GM23338 (cell line): ENCODE data around the gene SLC19A1. TPM values are rescaled to one million over a fixed set of nuclear protein-coding genes. Genes with fewer than 3 reads are reported as not detected.

Experiments used
- ATAC-seq: fragments of 200-7000 bp; cut with Tn5 transposase; 3 replicates; pipeline ENCODE4 v1.9.1; 2020
- DNase-seq: peaks from one replicate; pipeline ENCODE4 v3.0.0-alpha.2; 2015; ENCODE audit warnings: low spot score
- H2AFZ ChIP-seq: fragments of 200-600 bp; sonication (generic); 2 replicates; pipeline ENCODE4 v1.8.0; 2016; ENCODE audit warnings: antibody characterized with exemption, mild to moderate bottlenecking, moderate library complexity
- H3F3A ChIP-seq: fragments of 200-600 bp; sonication (generic); replicated peaks from 2 replicates; pipeline ENCODE4 v1.8.0; 2017; ENCODE audit warnings: antibody characterized with exemption, mixed run types, low read depth
- H3K27ac ChIP-seq: fragments of 200-600 bp; sonication (generic); 2 replicates; pipeline ENCODE4 v1.6.1; 2016; ENCODE audit warnings: low read depth
- H3K27me3 ChIP-seq: fragments of 200-600 bp; sonication (generic); 2 replicates; pipeline ENCODE4 v1.8.0; 2016; ENCODE audit warnings: mild to moderate bottlenecking, mixed run types, moderate library complexity; ENCODE audit not compliant: insufficient read depth
- H3K36me3 ChIP-seq: fragments of 200-600 bp; sonication (generic); 2 replicates; pipeline ENCODE4 v1.8.0; 2016; ENCODE audit warnings: mild to moderate bottlenecking; ENCODE audit not compliant: insufficient read depth
- H3K4me1 ChIP-seq: fragments of 200-600 bp; sonication (generic); 2 replicates; pipeline ENCODE4 v1.8.0; 2016; ENCODE audit warnings: mild to moderate bottlenecking, moderate library complexity; ENCODE audit not compliant: insufficient read depth
- H3K4me2 ChIP-seq: fragments of 200-600 bp; sonication (generic); 2 replicates; pipeline ENCODE4 v1.7.1; 2017; ENCODE audit warnings: mixed run types
- H3K4me3 ChIP-seq: fragments of 200-600 bp; sonication (generic); 2 replicates; pipeline ENCODE4 v1.6.1; 2016; ENCODE audit warnings: mixed run types
- H3K79me2 ChIP-seq: fragments of 200-600 bp; sonication (generic); replicated peaks from 2 replicates; pipeline ENCODE4 v1.8.0; 2017; ENCODE audit warnings: mild to moderate bottlenecking; ENCODE audit not compliant: insufficient read depth
- H3K9me2 ChIP-seq: fragments of 200-600 bp; sonication (generic); 2 replicates; pipeline ENCODE4 v1.8.0; 2017; ENCODE audit not compliant: insufficient read depth
- H4K20me1 ChIP-seq: fragments of 200-600 bp; sonication (generic); replicated peaks from 2 replicates; pipeline ENCODE4 v1.8.0; 2017; ENCODE audit warnings: mild to moderate bottlenecking; ENCODE audit not compliant: insufficient read depth
- H3K27ac Mint-ChIP-seq: 2 replicates; pipeline ENCODE4 v1.8.0; 2020; ENCODE audit warnings: inconsistent platforms, mild to moderate bottlenecking, moderate library complexity, mixed read lengths
- H3K27me3 Mint-ChIP-seq: 3 replicates; pipeline ENCODE4 v1.8.0; 2022; ENCODE audit warnings: low read depth, mild to moderate bottlenecking, moderate library complexity, mixed read lengths, inconsistent platforms; ENCODE audit not compliant: insufficient read depth, poor library complexity
- H3K36me3 Mint-ChIP-seq: 3 replicates; pipeline ENCODE4 v1.8.0; 2021; ENCODE audit warnings: low read depth, mild to moderate bottlenecking, inconsistent platforms, moderate library complexity, mixed read lengths
- H3K4me1 Mint-ChIP-seq: 3 replicates; pipeline ENCODE4 v1.8.0; 2020; ENCODE audit warnings: mild to moderate bottlenecking, inconsistent platforms, mixed read lengths
- H3K4me3 Mint-ChIP-seq: 3 replicates; pipeline ENCODE4 v1.8.0; 2021; ENCODE audit warnings: moderate library complexity, mild to moderate bottlenecking, inconsistent platforms, mixed read lengths
- H3K9me3 Mint-ChIP-seq: 3 replicates; pipeline ENCODE4 v1.8.0; 2020; ENCODE audit warnings: moderate library complexity, mild to moderate bottlenecking, inconsistent platforms, mixed read lengths
- CREB1 ChIP-seq: fragments of 250-450 bp; sonication (Bioruptor Pico); IDR thresholded peaks from 2 replicates; pipeline ENCODE4 v1.5.0; 2020; ENCODE audit warnings: low read depth, mild to moderate bottlenecking, moderate library complexity
- ETS1 ChIP-seq: IDR thresholded peaks from 2 replicates; pipeline ENCODE4 v1.6.1; 2016; ENCODE audit warnings: antibody characterized with exemption
- ZNF462 ChIP-seq: fragments of 250-450 bp; sonication (Bioruptor Pico); IDR thresholded peaks from 2 replicates; pipeline ENCODE4 v1.5.0; 2020; ENCODE audit warnings: mild to moderate bottlenecking, moderate library complexity
- polyA plus RNA-seq: library from polyadenylated mRNA; unstranded; fragments of >200 nt; fragmentation: Nextera tagmentation; extraction: Ambion mirVana; gene quantifications from 2 replicates; pipeline ENCODE4 v1.2.1, GENCODE V29; 2016
- total RNA-seq: library from RNA; depleted of rRNA; stranded (reverse); fragments of >200 nt; shearing (Covaris generic); gene quantifications from 2 replicates; pipeline ENCODE4 v1.2.3, GENCODE V29; 2014

SLC19A1 gene
- total and polyA plus RNA-seq, 2 experiments from 2014 or later, result 31.2 to 33.0 TPM

- TF ChIP-seq ZNF462 (CRISPR knock-in tag), result no peak
These were observed 66.3 kb downstream of the SLC19A1 start (continued) for GRCh38 chr21:45475797-45476570.

- peaks cover 17% of the 10 kb centered on the region for H3K4me1 Mint-ChIP-seq
- Histone ChIP-seq H3K4me3 (no peak overlapping the region), H2AFZ (no peak overlapping the region), H3K27me3 (no peaks in the 10 kb centered on the region), H3K79me2 (peaks cover 41% of the 10 kb centered on the region), H3K4me2 (no peak overlapping the region), H3F3A (peaks cover 21% of the 10 kb centered on the region), H3K27ac (no peak overlapping the region), H3K4me1 (no peaks in the 10 kb centered on the region), H3K36me3 (peaks cover 17% of the 10 kb centered on the region), H3K9me2 (no peaks in the 10 kb centered on the region), H4K20me1 (peaks cover 21% of the 10 kb centered on the region)
- no peak for DNase-seq
- peaks cover 27% of the 10 kb centered on the region for H3K27me3 Mint-ChIP-seq
- no peak overlapping the region for H3K4me3 Mint-ChIP-seq
- no peak overlapping the region for H3K27ac Mint-ChIP-seq
- H3K9me3 Mint-ChIP-seq, result peaks cover 8% of the 10 kb centered on the region
- ATAC-seq, result no peak
- H3K36me3 Mint-ChIP-seq, result peaks cover 50% of the 10 kb centered on the region
- TF ChIP-seq ETS1 (no peak), ZNF462 (CRISPR knock-in tag) (no peak), CREB1 (no peak)
These were observed 67.1 kb downstream of the SLC19A1 start for GRCh38 chr21:45475004-45475685.
